GM18873 (cell line): ENCODE data around the gene LRTM2.
"Not testable (repeated sequence)": the region's sequence is repeated elsewhere in the genome, so short reads cannot be mapped to it uniquely, and the experiment has no call there.

Experiments used
- ATAC-seq: cut with Tn5 transposase; IDR thresholded peaks from one replicate; pipeline ENCODE4 v1.9.1; 2021; ENCODE audit warnings: mild to moderate bottlenecking, moderate library complexity, moderate number of reproducible peaks; ENCODE audit not compliant: unreplicated experiment, low FRiP score

Gene LRTM2

GRCh38 chr12:1810201-1810930 is 10.0 kb upstream of the LRTM2 start:
- ATAC-seq, result no peak

DNA sequence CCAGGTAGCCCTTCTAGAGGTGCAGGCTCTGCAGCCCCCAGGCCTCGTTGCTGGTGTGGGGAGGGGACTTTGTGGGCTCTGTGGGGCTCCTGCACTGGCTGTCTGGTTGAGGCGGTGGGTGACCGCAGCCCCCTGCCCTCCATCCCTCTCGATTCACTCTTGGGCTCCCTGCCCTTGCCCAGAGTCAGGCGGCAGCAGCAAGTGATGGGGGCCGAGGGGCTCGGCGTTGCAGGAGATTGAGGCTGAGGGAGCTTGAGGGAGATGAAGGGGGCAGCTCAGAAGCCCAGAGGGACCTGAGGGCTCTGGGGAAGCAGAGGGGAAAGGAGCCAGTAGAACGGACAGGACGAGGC is 9.5 kb upstream of the LRTM2 start:
- ATAC-seq, result no peak

DNA sequence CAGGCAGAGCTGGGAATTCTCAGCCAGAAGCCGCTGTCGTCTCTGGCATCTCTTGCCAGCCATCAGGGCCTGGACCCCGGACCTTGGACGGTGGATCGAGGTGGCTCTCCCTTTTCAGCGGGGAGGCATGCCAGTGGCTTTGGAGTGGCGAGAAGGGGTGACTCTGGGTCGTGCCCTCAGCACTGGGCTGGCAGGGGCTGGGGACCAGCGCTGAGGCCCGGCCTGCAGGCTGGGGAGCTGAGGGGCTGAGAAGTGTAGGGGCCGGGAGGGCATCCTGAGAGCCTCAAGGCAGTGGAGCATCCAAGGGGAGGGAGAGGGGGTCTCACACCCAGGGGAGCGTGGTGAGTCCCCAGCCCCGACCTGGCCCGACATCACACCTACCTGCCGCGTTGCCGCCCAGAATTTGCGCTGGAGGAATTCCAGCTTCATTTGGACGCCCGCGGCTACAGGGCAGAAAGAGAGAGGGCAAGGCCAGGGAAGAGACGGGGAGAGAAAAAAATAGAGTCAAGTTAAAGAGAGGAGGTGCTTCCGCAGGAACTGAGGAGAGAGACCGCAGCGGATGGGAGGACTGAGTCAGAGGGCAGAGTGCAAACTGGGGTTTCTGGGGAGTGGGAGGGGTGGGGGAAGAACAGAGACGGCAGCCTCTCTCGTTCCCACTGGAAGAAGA is 9.0 kb upstream of the LRTM2 start:
- ATAC-seq, result no peak

DNA sequence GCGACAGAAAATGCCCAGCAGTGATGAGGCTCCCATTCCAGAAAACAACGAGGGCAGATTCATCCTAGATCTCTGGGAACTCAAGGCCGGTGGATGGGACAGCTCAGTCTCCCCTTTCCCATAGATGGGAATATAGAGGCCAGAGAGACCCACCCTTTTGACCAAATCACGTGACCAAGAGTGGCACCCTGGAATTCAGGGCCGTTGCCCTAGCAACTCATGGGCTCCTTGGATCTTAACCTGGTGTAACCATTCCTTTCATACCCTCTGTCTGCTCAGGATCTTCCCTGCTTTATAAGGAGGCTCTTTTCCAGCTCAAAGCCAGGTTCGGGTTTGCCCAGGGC is 8.4 kb upstream of the LRTM2 start:
- no peak for ATAC-seq

DNA sequence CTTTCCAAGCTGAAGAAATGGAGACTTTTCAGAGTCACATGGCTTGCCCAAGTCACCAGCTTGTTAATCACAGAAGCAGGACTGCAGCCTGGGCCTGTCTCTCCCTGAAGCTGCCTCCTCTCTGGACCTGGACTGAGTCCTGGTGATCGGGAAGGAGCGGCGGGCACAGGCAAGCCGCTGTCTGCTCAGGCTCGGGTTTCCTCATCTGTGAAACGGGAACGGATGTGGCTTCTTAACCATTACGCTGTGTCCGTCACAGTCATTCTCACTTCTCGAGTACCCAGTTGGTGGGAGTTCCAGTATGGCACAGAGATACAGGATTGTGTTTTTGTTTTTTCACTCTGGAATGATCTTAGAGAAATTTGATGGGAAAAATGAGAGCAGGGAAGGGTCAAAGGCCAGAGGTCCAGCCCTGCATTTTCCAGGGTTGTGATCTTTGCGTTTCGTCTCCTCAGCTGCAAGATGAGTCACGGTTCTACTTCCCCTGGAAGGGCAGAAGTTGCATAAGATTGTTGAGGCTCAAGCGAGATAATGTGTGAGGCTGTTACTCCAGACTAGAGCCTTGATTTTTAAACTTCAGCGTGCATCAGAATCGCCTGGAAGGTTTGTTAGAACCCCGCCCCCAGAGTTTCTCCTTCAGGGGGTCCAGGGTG is 7.6 kb upstream of the LRTM2 start:
- ATAC-seq, result no peak

DNA sequence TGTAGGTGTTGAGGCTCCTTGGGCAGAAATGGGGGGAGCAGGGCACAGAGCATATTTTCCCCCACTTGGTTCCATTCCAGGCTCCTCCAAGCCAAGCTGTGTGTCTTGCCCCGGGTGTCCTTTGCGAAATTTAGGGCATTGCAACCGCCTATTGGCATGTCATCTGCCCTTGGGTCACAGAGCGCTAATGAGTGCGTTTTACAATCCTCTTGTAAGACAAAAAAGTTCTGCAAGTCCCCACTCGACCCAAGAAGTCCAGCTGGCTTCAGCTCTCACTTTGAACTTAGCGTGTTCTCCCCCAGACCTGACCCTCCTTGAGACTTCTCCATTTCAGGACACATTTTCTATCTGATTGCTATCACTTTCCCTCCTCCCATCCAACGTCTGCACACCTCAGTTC is 6.1 kb upstream of the LRTM2 start:
- no peak for ATAC-seq

DNA sequence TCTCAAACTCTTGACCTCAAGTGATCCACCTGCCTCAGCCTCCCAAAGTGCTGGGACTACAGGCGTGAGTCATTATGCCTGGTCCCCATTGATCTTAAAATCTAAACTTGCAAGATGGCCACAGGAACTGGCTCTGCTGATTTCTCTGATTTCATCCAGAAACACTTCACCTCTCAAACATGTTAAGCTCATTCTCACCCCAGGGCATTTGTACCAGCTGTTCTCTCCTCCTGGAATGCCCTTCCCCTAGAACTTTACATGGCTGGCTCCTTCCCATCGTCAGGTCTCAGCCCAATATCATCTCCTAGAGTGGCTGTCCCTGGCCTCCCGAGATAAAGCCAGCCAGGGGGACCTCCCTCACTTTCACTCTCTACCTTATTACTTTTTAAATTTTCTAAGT is 5.3 kb upstream of the LRTM2 start:
- no peak for ATAC-seq

DNA sequence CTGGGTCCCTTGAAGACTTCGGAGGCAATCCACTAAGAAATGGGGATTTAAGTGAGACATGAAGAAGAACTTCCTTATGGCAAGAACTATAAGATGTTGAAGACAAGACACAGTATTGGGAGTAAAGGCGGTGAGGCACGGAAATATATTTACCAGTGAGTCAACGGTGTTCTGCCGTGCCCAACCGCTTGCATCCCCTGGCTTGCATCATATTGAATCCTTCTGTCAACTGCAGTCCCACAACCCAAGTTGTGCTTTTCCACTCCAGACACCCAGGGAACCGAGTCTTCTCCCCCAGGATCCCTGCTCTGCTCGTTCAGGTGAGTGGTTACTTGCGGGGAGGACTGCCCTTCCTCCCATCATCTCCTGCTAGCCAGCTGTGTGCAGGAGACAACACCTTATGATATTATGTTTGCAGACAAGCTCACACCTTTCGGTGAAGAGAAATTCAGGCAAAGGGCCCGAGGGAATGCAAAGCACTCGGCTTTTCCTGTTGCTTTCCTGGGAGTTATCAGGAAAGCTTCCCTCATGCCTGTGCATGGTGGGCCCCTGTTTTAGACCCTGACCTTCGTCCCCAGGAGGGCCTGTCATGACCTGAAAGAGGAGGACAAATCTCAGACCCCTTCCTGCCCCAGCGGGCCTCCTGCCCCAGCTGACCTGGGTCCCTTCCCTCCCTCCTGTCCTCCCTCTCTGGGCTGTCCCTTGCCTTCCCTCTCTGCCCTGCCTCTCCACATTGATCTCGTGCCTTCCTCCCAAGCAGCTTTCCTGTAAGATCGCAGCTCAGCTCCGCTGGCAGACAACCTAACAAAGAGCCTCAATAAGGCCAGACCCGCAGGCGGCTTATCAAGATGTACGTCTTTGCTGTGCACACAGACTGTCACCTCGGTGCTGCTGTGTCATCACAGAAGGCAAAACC is 4.3 kb upstream of the LRTM2 start:
- no peak for ATAC-seq

GRCh38 chr12:1816730-1817348 is 3.5 kb upstream of the LRTM2 start:
- ATAC-seq, result no peak

- not testable (repeated sequence) for ATAC-seq
These were observed 2.4 kb upstream of the LRTM2 start for GRCh38 chr12:1817928-1818327.

GRCh38 chr12:1819050-1819449 is 1.3 kb upstream of the LRTM2 start:
- ATAC-seq, result no peak

DNA sequence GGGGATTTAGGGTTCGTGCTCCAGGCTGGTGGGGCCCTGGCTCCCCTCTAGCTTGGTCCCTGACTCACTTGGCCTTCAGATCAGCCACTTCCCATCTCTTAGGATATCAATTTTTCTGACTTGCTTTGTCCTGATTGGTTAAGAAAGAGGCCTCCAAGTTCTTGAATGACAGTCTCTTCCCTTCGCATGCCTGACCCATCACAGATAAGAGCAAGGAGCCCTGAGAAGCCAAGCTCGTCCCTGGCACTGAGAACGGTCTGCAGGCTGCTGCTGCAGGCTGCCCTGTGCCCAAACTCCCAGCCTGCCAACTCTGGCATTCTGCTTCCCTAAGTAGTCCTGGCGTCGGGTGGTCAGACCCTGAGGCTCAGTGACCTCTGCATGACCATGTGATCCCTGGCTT is 794 bp upstream of the LRTM2 start:
- ATAC-seq, result no peak

- no peak for ATAC-seq
These were observed 529 bp downstream of the LRTM2 start for GRCh38 chr12:1820896-1821291.

- no peak for ATAC-seq
These were observed 1.4 kb downstream of the LRTM2 start for GRCh38 chr12:1821805-1822204.

- no peak for ATAC-seq
These were observed 2.3 kb downstream of the LRTM2 start for GRCh38 chr12:1822699-1823098.

GRCh38 chr12:1823237-1823636 is 2.9 kb downstream of the LRTM2 start:
- no peak for ATAC-seq

- ATAC-seq, result no peak
These were observed 5.2 kb downstream of the LRTM2 start for GRCh38 chr12:1825382-1826102.

DNA sequence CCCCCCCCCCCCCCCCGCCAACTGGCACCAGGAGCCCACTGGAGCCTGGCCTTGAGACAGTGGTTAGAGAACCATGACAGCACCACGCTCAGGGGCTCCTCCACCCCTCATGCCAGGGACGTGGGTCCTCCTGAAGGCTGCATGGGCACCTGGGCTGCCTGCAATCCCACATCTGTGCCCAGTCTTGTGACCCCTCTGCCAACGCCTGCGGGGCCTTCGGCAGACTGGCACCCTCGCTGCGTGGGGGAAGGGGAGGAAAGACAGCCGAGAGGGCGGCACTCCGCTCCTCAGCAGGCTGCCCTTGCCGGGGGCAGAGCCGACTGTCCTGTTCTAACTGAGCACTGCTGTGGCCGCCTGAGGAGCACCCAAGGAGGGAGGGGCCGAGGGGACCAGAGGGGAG is 6.0 kb downstream of the LRTM2 start:
- no peak for ATAC-seq

- no peak for ATAC-seq
These were observed 6.7 kb downstream of the LRTM2 start for GRCh38 chr12:1826867-1827705.
